ENCODE results near the gene MYADML2.

MYADML2 gene

GRCh38 chr17:81964081-81964849 lies 17.2 kb upstream of the MYADML2 start:
- Histone ChIP-seq H3K27ac (ENCODE audit: insufficient read depth, low read depth, low read length, poor library complexity, severe bottlenecking) (no peak overlapping the region), H3K9me3 (ENCODE audit: control insufficient read depth, low read length) (no peaks in the 10 kb centered on the region), H3K36me3 (ENCODE audit: control insufficient read depth, insufficient read depth, low read length) (no peaks in the 10 kb centered on the region), H3K27me3 (ENCODE audit: control insufficient read depth, insufficient read depth, low read length, poor library complexity, severe bottlenecking) (peaks cover 81% of the 10 kb centered on the region), H3K4me3 (ENCODE audit: insufficient read depth, low read depth, low read length) (no peak overlapping the region), H3K4me1 (ENCODE audit: control insufficient read depth, insufficient read depth, low read length) (peaks cover 28% of the 10 kb centered on the region)
- WGBS, 2 experiments = 76 to 77% methylated on average over 22 of the region's 22 CpGs

- Histone ChIP-seq H3K4me3 (ENCODE audit: insufficient read depth, low read depth, low read length) (no peak overlapping the region), H3K36me3 (ENCODE audit: control insufficient read depth, insufficient read depth, low read length) (no peaks in the 10 kb centered on the region), H3K4me1 (ENCODE audit: control insufficient read depth, insufficient read depth, low read length) (peaks cover 23% of the 10 kb centered on the region), H3K9me3 (ENCODE audit: control insufficient read depth, low read length) (no peaks in the 10 kb centered on the region), H3K27me3 (ENCODE audit: control insufficient read depth, insufficient read depth, low read length, poor library complexity, severe bottlenecking) (peaks cover 91% of the 10 kb centered on the region), H3K27ac (ENCODE audit: insufficient read depth, low read depth, low read length, poor library complexity, severe bottlenecking) (no peak overlapping the region)
- 64 to 68% methylated on average over 37 of the region's 37 CpGs for WGBS, 2 experiments
These were observed 15.7 kb upstream of the MYADML2 start for GRCh38 chr17:81962499-81963441.

GRCh38 chr17:81961521-81962498 lies 14.8 kb upstream of the MYADML2 start:
- Histone ChIP-seq H3K27me3 (ENCODE audit: control insufficient read depth, insufficient read depth, low read length, poor library complexity, severe bottlenecking) (peaks cover 93% of the 10 kb centered on the region), H3K4me3 (ENCODE audit: insufficient read depth, low read depth, low read length) (peak overlapping the region; percentile 11)
- WGBS, 2 experiments = 16 to 17% methylated on average over 82 of the region's 82 CpGs

GRCh38 chr17:81961087-81961511 lies 14.1 kb upstream of the MYADML2 start, which contains the start of gene NOTUM:
Gene NOTUM (minus strand): TSS chr17:81961187. CDS start chr17:81960909, 278 bp downstream.
- H3K4me1 ChIP-seq (ENCODE audit: control insufficient read depth, insufficient read depth, low read length) = peaks cover 8% of the 10 kb centered on the region
- no peak within 1 kb of the TSS for H3K27ac ChIP-seq (ENCODE audit: insufficient read depth, low read depth, low read length, poor library complexity, severe bottlenecking)
- WGBS, 2 experiments = 1% methylated on average over 65 of the region's 65 CpGs
- H3K27me3 ChIP-seq (ENCODE audit: control insufficient read depth, insufficient read depth, low read length, poor library complexity, severe bottlenecking) = peaks cover 86% of the 10 kb centered on the region
- no peaks in the 10 kb centered on the region for H3K9me3 ChIP-seq (ENCODE audit: control insufficient read depth, low read length)
- H3K36me3 ChIP-seq (ENCODE audit: control insufficient read depth, insufficient read depth, low read length) = no peaks in the 10 kb centered on the region
- peak within 1 kb of the TSS; percentile 25 for H3K4me3 ChIP-seq (ENCODE audit: insufficient read depth, low read depth, low read length)

More at GRCh38 chr17:81961521-81962498, 14.8 kb upstream of the MYADML2 start:
- Histone ChIP-seq H3K27ac (ENCODE audit: insufficient read depth, low read depth, low read length, poor library complexity, severe bottlenecking) (no peak overlapping the region), H3K36me3 (ENCODE audit: control insufficient read depth, insufficient read depth, low read length) (no peaks in the 10 kb centered on the region), H3K9me3 (ENCODE audit: control insufficient read depth, low read length) (no peaks in the 10 kb centered on the region), H3K4me1 (ENCODE audit: control insufficient read depth, insufficient read depth, low read length) (peaks cover 13% of the 10 kb centered on the region)

GRCh38 chr17:81960130-81960958 lies 13.3 kb upstream of the MYADML2 start:
- Histone ChIP-seq H3K36me3 (ENCODE audit: control insufficient read depth, insufficient read depth, low read length) (no peaks in the 10 kb centered on the region), H3K4me1 (ENCODE audit: control insufficient read depth, insufficient read depth, low read length) (peaks cover 8% of the 10 kb centered on the region), H3K27ac (ENCODE audit: insufficient read depth, low read depth, low read length, poor library complexity, severe bottlenecking) (no peak overlapping the region), H3K27me3 (ENCODE audit: control insufficient read depth, insufficient read depth, low read length, poor library complexity, severe bottlenecking) (peaks cover 80% of the 10 kb centered on the region), H3K9me3 (ENCODE audit: control insufficient read depth, low read length) (no peaks in the 10 kb centered on the region), H3K4me3 (ENCODE audit: insufficient read depth, low read depth, low read length) (peak overlapping the region; percentile 25)
- 5 to 6% methylated on average over 98 of the region's 98 CpGs for WGBS, 2 experiments

- no peaks in the 10 kb centered on the region for H3K9me3 ChIP-seq (ENCODE audit: control insufficient read depth, low read length)
- 4 to 5% methylated on average over 112 of the region's 112 CpGs for WGBS, 2 experiments
- H3K27me3 ChIP-seq (ENCODE audit: control insufficient read depth, insufficient read depth, low read length, poor library complexity, severe bottlenecking) = peaks cover 77% of the 10 kb centered on the region
- peaks cover 8% of the 10 kb centered on the region for H3K4me1 ChIP-seq (ENCODE audit: control insufficient read depth, insufficient read depth, low read length)
- no peak overlapping the region for H3K27ac ChIP-seq (ENCODE audit: insufficient read depth, low read depth, low read length, poor library complexity, severe bottlenecking)
- peak overlapping the region; percentile 25 for H3K4me3 ChIP-seq (ENCODE audit: insufficient read depth, low read depth, low read length)
- H3K36me3 ChIP-seq (ENCODE audit: control insufficient read depth, insufficient read depth, low read length) = no peaks in the 10 kb centered on the region
These were observed 12.5 kb upstream of the MYADML2 start for GRCh38 chr17:81959362-81960129.

GRCh38 chr17:81958633-81959342 lies 11.8 kb upstream of the MYADML2 start:
- Histone ChIP-seq H3K27ac (ENCODE audit: insufficient read depth, low read depth, low read length, poor library complexity, severe bottlenecking) (no peak overlapping the region), H3K4me1 (ENCODE audit: control insufficient read depth, insufficient read depth, low read length) (peaks cover 8% of the 10 kb centered on the region), H3K4me3 (ENCODE audit: insufficient read depth, low read depth, low read length) (peak overlapping the region; percentile 25), H3K36me3 (ENCODE audit: control insufficient read depth, insufficient read depth, low read length) (no peaks in the 10 kb centered on the region), H3K9me3 (ENCODE audit: control insufficient read depth, low read length) (no peaks in the 10 kb centered on the region), H3K27me3 (ENCODE audit: control insufficient read depth, insufficient read depth, low read length, poor library complexity, severe bottlenecking) (peaks cover 70% of the 10 kb centered on the region)
- 79 to 81% methylated on average over 15 of the region's 15 CpGs for WGBS, 2 experiments

GRCh38 chr17:81957691-81958432 lies 10.8 kb upstream of the MYADML2 start:
- Histone ChIP-seq H3K27me3 (ENCODE audit: control insufficient read depth, insufficient read depth, low read length, poor library complexity, severe bottlenecking) (peaks cover 60% of the 10 kb centered on the region), H3K4me3 (ENCODE audit: insufficient read depth, low read depth, low read length) (no peak overlapping the region)
- 84 to 85% methylated on average over 19 of the region's 19 CpGs for WGBS, 2 experiments

More at GRCh38 chr17:81957691-81958432, 10.8 kb upstream of the MYADML2 start:
- H3K4me1 ChIP-seq (ENCODE audit: control insufficient read depth, insufficient read depth, low read length) = peaks cover 8% of the 10 kb centered on the region
- no peak overlapping the region for H3K27ac ChIP-seq (ENCODE audit: insufficient read depth, low read depth, low read length, poor library complexity, severe bottlenecking)
- no peaks in the 10 kb centered on the region for H3K9me3 ChIP-seq (ENCODE audit: control insufficient read depth, low read length)
- no peaks in the 10 kb centered on the region for H3K36me3 ChIP-seq (ENCODE audit: control insufficient read depth, insufficient read depth, low read length)
